HepG2 (cell line): ENCODE measurements around the gene TBX15. TPM values are rescaled to one million over a fixed set of nuclear protein-coding genes. Genes with fewer than 3 reads are reported as not detected.

ENCODE experiments used
- ATAC-seq: fragments of 200-7000 bp; cut with Tn5 transposase; 3 replicates; pipeline ENCODE4 v1.9.1; 2020; ENCODE audit warnings: mild to moderate bottlenecking, moderate library complexity
- BruUV-seq: library from RNA; stranded (reverse); fragments of 400-500 nt; replicated peaks from 2 replicates; lab custom pipeline; 2021; lab: Mats Ljungman, UMichigan
- CTCF ChIA-PET: fragments of 300-600 bp; formaldehyde crosslinking; extraction: SDS; loops from one replicate; lab custom pipeline; 2021; ENCODE audit warnings: low total read pairs, inconsistent platforms, low intra/inter-chr PET ratio; lab: Yijun Ruan, JAX
- POLR2A ChIA-PET: fragments of 350-600 bp; sonication (Branson Sonifier 250); formaldehyde crosslinking; loops from one replicate; lab custom pipeline; 2020; ENCODE audit warnings: antibody characterized with exemption, inconsistent platforms; lab: Yijun Ruan, JAX
- DNase-seq: peaks from one replicate; pipeline ENCODE4 v3.0.0-alpha.2; 2015; ENCODE audit warnings: low spot score
- FAIRE-seq: peaks from 3 replicates; lab custom pipeline; 2011; peaks lifted over from hg19 to GRCh38; lab: Jason Lieb, UNC
- H2AFZ ChIP-seq: one replicate; pipeline ENCODE4 v1.6.1; 2011; ENCODE audit warnings: low read length, inconsistent platforms
- H3K27ac ChIP-seq: fragments of 300-600 bp; 3 replicates; pipeline ENCODE4 v1.8.0; 2011; ENCODE audit warnings: mixed run types, mild to moderate bottlenecking, mixed read lengths, low read length, inconsistent platforms; ENCODE audit not compliant: insufficient read depth; ENCODE audit errors: extremely low read length
- H3K27me3 ChIP-seq, 2 experiments: fragments of 200-600 bp in 1 of 2; 2 replicates in 1 of 2; 3 replicates in 1 of 2; pipeline versions ENCODE4 v1.6.0 to v1.8.0; 2011; ENCODE audit warnings: low read length in 2 of 2, mild to moderate bottlenecking in 2 of 2, moderate library complexity in 2 of 2, inconsistent platforms in 1 of 2; ENCODE audit not compliant: insufficient read depth in 2 of 2, control insufficient read depth in 1 of 2
- H3K36me3 ChIP-seq, 2 experiments: fragments of 200-600 bp in 1 of 2; replicated peaks in 1 of 2; 2 replicates in 1 of 2; 3 replicates in 1 of 2; pipeline versions ENCODE4 v1.5.1 to v1.8.0; 2011; ENCODE audit warnings: low read length in 2 of 2, inconsistent platforms in 1 of 2; ENCODE audit not compliant: insufficient read depth in 2 of 2, control insufficient read depth in 1 of 2
- H3K4me1 ChIP-seq: 2 replicates; pipeline ENCODE4 v1.5.1; 2012; ENCODE audit warnings: low read length, inconsistent platforms; ENCODE audit not compliant: insufficient read depth
- H3K4me2 ChIP-seq: 2 replicates; pipeline ENCODE4 v1.6.0; 2011; ENCODE audit warnings: low read depth, low read length, inconsistent platforms
- H3K4me3 ChIP-seq, 3 experiments: fragments of 200-600 bp in 1 of 3; sonication (generic), shearing (Covaris generic) in 1 of 3; replicated peaks in 1 of 3; 2 replicates each; pipeline ENCODE4 v1.5.1; 2011 to 2016; ENCODE audit warnings: low read length in 3 of 3, inconsistent platforms in 2 of 3, low read depth in 2 of 3, mild to moderate bottlenecking in 2 of 3, control low read depth in 1 of 3, mixed read lengths in 1 of 3; ENCODE audit not compliant: insufficient read depth in 1 of 3
- H3K79me2 ChIP-seq: one replicate; pipeline ENCODE4 v1.6.1; 2011; ENCODE audit warnings: low read length, inconsistent platforms; ENCODE audit not compliant: insufficient read depth
- H3K9ac ChIP-seq: 2 replicates; pipeline ENCODE4 v1.6.0; 2011; ENCODE audit warnings: mild to moderate bottlenecking, low read depth, low read length, inconsistent platforms; ENCODE audit not compliant: insufficient read depth
- H3K9me3 ChIP-seq: 2 replicates; pipeline ENCODE4 v1.5.1; 2012; ENCODE audit warnings: mild to moderate bottlenecking, low read length
- H4K20me1 ChIP-seq: 2 replicates; pipeline ENCODE4 v1.6.0; 2011; ENCODE audit warnings: inconsistent platforms, mild to moderate bottlenecking, low read length, moderate library complexity; ENCODE audit not compliant: insufficient read depth
- MLLT10 ChIP-seq: sonication (generic); formaldehyde crosslinking; IDR thresholded peaks from 2 replicates; pipeline ENCODE4 v1.4.0; 2020; ENCODE audit warnings: missing genetic modification reagents
- NFE2 ChIP-seq: sonication (generic); formaldehyde crosslinking; IDR thresholded peaks from 2 replicates; pipeline ENCODE4 v1.4.0; 2020; ENCODE audit warnings: missing genetic modification reagents
- NFRKB ChIP-seq: fragments of 450-650 bp; IDR thresholded peaks from 2 replicates; pipeline ENCODE4 v1.6.1; 2017
- ZBTB42 ChIP-seq: sonication (generic); formaldehyde crosslinking; IDR thresholded peaks from 2 replicates; pipeline ENCODE4 v1.5.0; 2020; ENCODE audit warnings: mild to moderate bottlenecking, missing genetic modification reagents
- ZMAT3 ChIP-seq: sonication (generic); formaldehyde crosslinking; conservative IDR thresholded peaks from 2 replicates; pipeline ENCODE4 v1.7.0; 2021; ENCODE audit warnings: missing genetic modification reagents
- ZNF3 ChIP-seq: IDR thresholded peaks from 2 replicates; pipeline ENCODE4 v1.7.0; 2017; ENCODE audit warnings: inconsistent platforms
- ZNF44 ChIP-seq: sonication (generic); formaldehyde crosslinking; IDR thresholded peaks from 2 replicates; pipeline ENCODE4 v1.5.1; 2020; ENCODE audit warnings: mild to moderate bottlenecking, missing genetic modification reagents
- ZNF607 ChIP-seq: sonication (generic); formaldehyde crosslinking; IDR thresholded peaks from 2 replicates; pipeline ENCODE4 v1.5.1; 2020; ENCODE audit warnings: missing genetic modification reagents, mild to moderate bottlenecking, borderline replicate concordance
- WGBS: methylation state at CpG from one replicate; pipeline ENCODE4 v1.1.6; 2017; ENCODE audit warnings: low lambda C conversion rate; 5-methylcytosine and 5-hydroxymethylcytosine counted together
- in situ Hi-C: cut with HindIII; loops from 2 replicates; pipeline ENCODE4 v1.10.0; 2017; ENCODE audit warnings: low pct_unique_long_range_greater_than_20kb; ENCODE audit not compliant: extremely low pct_ligation_motif_present
- intact Hi-C: fragments of 100-400 bp; cut with micrococcal nuclease; formaldehyde crosslinking; loops from one replicate; pipeline ENCODE4 v1.10.0; 2022; ENCODE audit not compliant: unreplicated experiment
- polyA plus RNA-seq, 8 experiments: library from polyadenylated mRNA; depleted of rRNA in 3 of 8; stranded (reverse) in 7 of 8; unstranded in 1 of 8; fragments of >200 nt; fragmentation: Illumina TruSeq in 4 of 8; extraction: Trizol in 4 of 8; gene quantifications; 2 replicates each; pipeline versions ENCODE4 v1.2.1 to v1.2.3, GENCODE V29; 2011 to 2016; ENCODE audit warnings: low read depth in 4 of 8, missing spikeins in 1 of 8, mixed read lengths in 1 of 8; ENCODE audit not compliant: insufficient read depth in 1 of 8
- total RNA-seq, 5 experiments: library from RNA; depleted of rRNA; stranded (reverse); fragments of >200 nt; fragmentation: Illumina TruSeq; extraction: Trizol; gene quantifications; 2 replicates each; pipeline ENCODE4 v1.2.3, GENCODE V29; 2016; ENCODE audit warnings: low read depth in 1 of 5
- TF ChIP-seq, protein P1 (sequence below): sonication (generic); formaldehyde crosslinking; conservative IDR thresholded peaks from 2 replicates; pipeline ENCODE4 v1.8.1; 2023; ENCODE audit warnings: missing genetic modification reagents
- TF ChIP-seq, protein P2 (sequence below): IDR thresholded peaks from 2 replicates; pipeline ENCODE4 v1.6.1; 2016; ENCODE audit warnings: low read depth, control low read depth

TBX15 gene
- total and polyA plus RNA-seq, 2 of the 13 experiments (the other 11 are each of a cell fraction or from before 2014, with no cell fraction given) = 0.42 to 1.9 TPM

DNA sequence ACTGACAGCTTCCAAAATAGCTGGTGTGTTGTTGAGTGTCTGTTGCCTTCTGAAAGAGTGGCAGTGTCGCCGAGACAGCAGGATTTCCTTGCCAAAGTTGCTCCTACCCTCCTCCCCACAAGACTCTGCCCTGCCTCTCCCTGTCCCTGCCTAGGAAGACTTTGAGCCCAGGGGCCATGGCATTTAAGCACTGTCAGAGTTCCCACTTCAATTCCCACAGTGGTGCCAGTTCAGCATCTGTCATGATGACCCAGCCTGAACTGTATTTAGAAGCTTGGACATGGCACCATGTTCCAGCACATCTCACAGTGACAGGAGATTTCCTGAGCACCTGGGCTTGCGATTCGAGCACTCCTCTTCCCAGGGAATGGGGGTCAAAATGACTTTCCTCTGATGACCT, 43.6 kb downstream of the TBX15 start:
- FAIRE-seq = no peak
- Histone ChIP-seq H3K79me2 (no peaks in the 10 kb centered on the region), H3K4me2 (no peak overlapping the region), H3K27me3 (no peaks in the 10 kb centered on the region), H2AFZ (no peak overlapping the region), H3K36me3 (no peaks in the 10 kb centered on the region), H3K4me1 (peaks cover 22% of the 10 kb centered on the region), H3K4me3 (no peak overlapping the region), H3K9ac (no peak overlapping the region), H4K20me1 (no peaks in the 10 kb centered on the region), H3K9me3 (no peaks in the 10 kb centered on the region), H3K27ac (no peak overlapping the region)
- no peak for DNase-seq
- TF ChIP-seq, protein P1, sequence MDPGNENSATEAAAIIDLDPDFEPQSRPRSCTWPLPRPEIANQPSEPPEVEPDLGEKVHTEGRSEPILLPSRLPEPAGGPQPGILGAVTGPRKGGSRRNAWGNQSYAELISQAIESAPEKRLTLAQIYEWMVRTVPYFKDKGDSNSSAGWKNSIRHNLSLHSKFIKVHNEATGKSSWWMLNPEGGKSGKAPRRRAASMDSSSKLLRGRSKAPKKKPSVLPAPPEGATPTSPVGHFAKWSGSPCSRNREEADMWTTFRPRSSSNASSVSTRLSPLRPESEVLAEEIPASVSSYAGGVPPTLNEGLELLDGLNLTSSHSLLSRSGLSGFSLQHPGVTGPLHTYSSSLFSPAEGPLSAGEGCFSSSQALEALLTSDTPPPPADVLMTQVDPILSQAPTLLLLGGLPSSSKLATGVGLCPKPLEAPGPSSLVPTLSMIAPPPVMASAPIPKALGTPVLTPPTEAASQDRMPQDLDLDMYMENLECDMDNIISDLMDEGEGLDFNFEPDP (CRISPR knock-in tag) = no peak
- TF ChIP-seq ZNF44 = no peak
- no peak for TF ChIP-seq MLLT10 (CRISPR knock-in tag)
- no peak for TF ChIP-seq NFE2 (CRISPR knock-in tag)
- intact Hi-C loops = no loop called here
- ATAC-seq = no peak
- 76% methylated on average over 4 of the region's 4 CpGs for WGBS
- in situ Hi-C loops = no loop called here
- BruUV-seq = no TSS peak
- POLR2A ChIA-PET = no interaction called here
- CTCF ChIA-PET = no interaction called here

DNA sequence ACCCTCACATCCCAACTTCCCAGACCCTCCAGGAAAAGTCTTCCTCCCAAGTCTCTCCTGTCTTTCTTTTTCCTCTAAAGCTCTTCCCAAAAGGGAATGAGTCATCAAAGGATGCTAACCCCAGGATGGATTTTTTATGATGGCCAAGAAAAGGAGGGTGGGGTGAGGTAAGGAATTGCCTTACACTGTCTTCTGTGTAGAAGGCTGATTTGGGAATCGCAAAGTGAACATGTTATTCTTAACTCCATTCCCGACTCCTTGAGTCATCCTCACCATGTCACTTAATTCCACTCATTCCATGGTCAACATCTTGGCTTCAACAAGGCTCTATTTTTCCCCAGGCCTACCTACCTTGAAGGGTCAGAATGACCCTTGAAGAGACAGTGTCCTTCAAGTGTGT, 44.0 kb downstream of the TBX15 start:
- Histone ChIP-seq H3K9ac (no peak overlapping the region), H3K27me3 (no peaks in the 10 kb centered on the region), H3K79me2 (no peaks in the 10 kb centered on the region), H3K4me1 (peaks cover 18% of the 10 kb centered on the region), H4K20me1 (no peaks in the 10 kb centered on the region), H3K9me3 (no peaks in the 10 kb centered on the region), H3K36me3 (no peaks in the 10 kb centered on the region), H2AFZ (no peak overlapping the region), H3K27ac (no peak overlapping the region), H3K4me3 (no peak overlapping the region), H3K4me2 (no peak overlapping the region)
- no peak for DNase-seq
- ChIA-PET CTCF (no interaction called here), POLR2A (no interaction called here)
- 77% methylated on average over 2 of the region's 2 CpGs for WGBS
- no peak for FAIRE-seq
- BruUV-seq = no TSS peak
- intact Hi-C loops (no loop called here), in situ Hi-C loops (no loop called here)
- ATAC-seq = no peak
- TF ChIP-seq ZNF607 (CRISPR knock-in tag) = no peak
- TF ChIP-seq NFRKB = no peak
- TF ChIP-seq, protein P2, sequence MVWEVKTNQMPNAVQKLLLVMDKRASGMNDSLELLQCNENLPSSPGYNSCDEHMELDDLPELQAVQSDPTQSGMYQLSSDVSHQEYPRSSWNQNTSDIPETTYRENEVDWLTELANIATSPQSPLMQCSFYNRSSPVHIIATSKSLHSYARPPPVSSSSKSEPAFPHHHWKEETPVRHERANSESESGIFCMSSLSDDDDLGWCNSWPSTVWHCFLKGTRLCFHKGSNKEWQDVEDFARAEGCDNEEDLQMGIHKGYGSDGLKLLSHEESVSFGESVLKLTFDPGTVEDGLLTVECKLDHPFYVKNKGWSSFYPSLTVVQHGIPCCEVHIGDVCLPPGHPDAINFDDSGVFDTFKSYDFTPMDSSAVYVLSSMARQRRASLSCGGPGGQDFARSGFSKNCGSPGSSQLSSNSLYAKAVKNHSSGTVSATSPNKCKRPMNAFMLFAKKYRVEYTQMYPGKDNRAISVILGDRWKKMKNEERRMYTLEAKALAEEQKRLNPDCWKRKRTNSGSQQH (CRISPR knock-in tag) = no peak
- no peak for TF ChIP-seq ZMAT3 (CRISPR knock-in tag)
- TF ChIP-seq ZBTB42 = no peak
- no peak for TF ChIP-seq ZNF3 (CRISPR knock-in tag)
